Kidney (tissue), 14 donors: ENCODE data around the gene AKAP6. TPM values are rescaled to one million over a fixed set of nuclear protein-coding genes. Genes with fewer than 3 reads are reported as not detected.
"Not testable (repeated sequence)": the region's sequence is repeated elsewhere in the genome, so short reads cannot be mapped to it uniquely, and the experiment has no call there.

Experiments used
- DNase-seq, 5 donors: peaks; one replicate each; pipeline ENCODE4 v3.0.0-alpha.2; 2013 to 2020
- FAIRE-seq: peaks from 2 replicates; lab custom pipeline; 2012; peaks lifted over from hg19 to GRCh38; lab: Jason Lieb, UNC
- H3K27ac ChIP-seq, 2 donors: one replicate each; pipeline ENCODE4 v1.7.0; 2013; ENCODE audit warnings: low read depth in 2 of 2, low read length in 2 of 2, inconsistent platforms in 1 of 2
- H3K27me3 ChIP-seq: one replicate; pipeline ENCODE4 v1.7.1; 2013; ENCODE audit warnings: low read length, inconsistent platforms; ENCODE audit not compliant: control insufficient read depth, insufficient read depth
- H3K36me3 ChIP-seq, 3 donors: one replicate each; pipeline versions ENCODE4 v1.7.0 to v1.7.1; 2013; ENCODE audit warnings: low read length in 3 of 3, control low read depth in 1 of 3, inconsistent platforms in 1 of 3; ENCODE audit not compliant: insufficient read depth in 3 of 3, control insufficient read depth in 2 of 3
- H3K4me1 ChIP-seq, 3 donors: one replicate each; pipeline versions ENCODE4 v1.7.0 to v1.7.1; 2013; ENCODE audit warnings: low read length in 3 of 3, inconsistent platforms in 1 of 3, low read depth in 1 of 3; ENCODE audit not compliant: control insufficient read depth in 2 of 3, insufficient read depth in 2 of 3
- H3K4me3 ChIP-seq, 3 donors: one replicate each; pipeline versions ENCODE4 v1.7.0 to v1.8.1; 2013; ENCODE audit warnings: low read length in 3 of 3, control low read depth in 1 of 3, inconsistent platforms in 1 of 3
- H3K9ac ChIP-seq, 3 donors: one replicate each; pipeline versions ENCODE4 v1.7.0 to v1.7.1; 2013; ENCODE audit warnings: low read length in 3 of 3, control low read depth in 1 of 3, inconsistent platforms in 1 of 3
- H3K9me3 ChIP-seq, 3 donors: one replicate each; pipeline versions ENCODE4 v1.7.0 to v1.7.1; 2013; ENCODE audit warnings: low read length in 3 of 3, control low read depth in 1 of 3, inconsistent platforms in 1 of 3; ENCODE audit not compliant: control insufficient read depth in 2 of 3, insufficient read depth in 1 of 3
- CTCF ChIP-seq: IDR thresholded peaks from 3 replicates; pipeline ENCODE4 v1.5.1; 2012; ENCODE audit warnings: mild to moderate bottlenecking, moderate library complexity, borderline replicate concordance; ENCODE audit not compliant: insufficient read depth; ENCODE audit errors: extremely low read depth
- intact Hi-C: fragments of 100-400 bp; cut with DNase I; formaldehyde crosslinking; loops from one replicate; pipeline ENCODE4 v1.11.1; 2022
- polyA plus RNA-seq: library from polyadenylated mRNA; stranded (reverse); fragments of 350-450 nt; fragmentation: Illumina TruSeq; extraction: RNeasy Lipid Tissue Mini Kit (QIAGEN cat#74804); gene quantifications from one replicate; pipeline ENCODE4 v1.2.3, GENCODE V29; 2014; ENCODE audit warnings: low read depth, low replicate concordance; ENCODE audit not compliant: insufficient read depth
- total RNA-seq: library from RNA; stranded (reverse); fragmentation: NEBNext Ultra II Directional; extraction: Animal tissue kit (Norgen Biotek cat#: 25700); gene quantifications from one replicate; pipeline ENCODE4 v1.2.1, GENCODE V29; 2021
- donor health status: control.
- donor health status: control.
- donor health status: control.
- donor health status: control.
- donor health status: control.
- donor health status: DM: yes; HTN: yes; CAD: no.
- donor health status: Normal renal cell carcinoma (clear cell type).

AKAP6 gene
- total and polyA plus RNA-seq, 2 donors from 2014 or later = 0.92 to 10.5 TPM

- FAIRE-seq (peak; percentile 94), DNase-seq (peak in 4 of 5 donors; percentile 25 to 84 (median 54))
- TF ChIP-seq CTCF = peak; percentile 93
- intact Hi-C loops = loop anchor here (10.0 kb wide), 1 partner anchor 1219 kb away; no protein-coding TSS in a partner anchor
- H3K9ac ChIP-seq = no peak overlapping the region
- no peak overlapping the region for H3K27ac ChIP-seq
- no peaks in the 10 kb centered on the region for H3K4me1 ChIP-seq
- H3K4me3 ChIP-seq = no peak overlapping the region
- H3K9me3 ChIP-seq = no peaks in the 10 kb centered on the region
- no peaks in the 10 kb centered on the region for H3K27me3 ChIP-seq
- no peaks in the 10 kb centered on the region for H3K36me3 ChIP-seq
These were observed 247.1 kb downstream of the AKAP6 start for GRCh38 chr14:32576088-32576795.

GRCh38 chr14:32576977-32577376, 247.9 kb downstream of the AKAP6 start:
- Histone ChIP-seq H3K4me3 (no peak overlapping the region), H3K27ac (no peak overlapping the region), H3K36me3 (no peaks in the 10 kb centered on the region), H3K27me3 (no peaks in the 10 kb centered on the region), H3K9ac (no peak overlapping the region), H3K9me3 (no peaks in the 10 kb centered on the region), H3K4me1 (no peaks in the 10 kb centered on the region)
- DNase-seq (no peak), FAIRE-seq (no peak)
- intact Hi-C loops = loop anchor here (10.0 kb wide), 1 partner anchor 1218 kb away; no protein-coding TSS in a partner anchor
- no peak for TF ChIP-seq CTCF

DNA sequence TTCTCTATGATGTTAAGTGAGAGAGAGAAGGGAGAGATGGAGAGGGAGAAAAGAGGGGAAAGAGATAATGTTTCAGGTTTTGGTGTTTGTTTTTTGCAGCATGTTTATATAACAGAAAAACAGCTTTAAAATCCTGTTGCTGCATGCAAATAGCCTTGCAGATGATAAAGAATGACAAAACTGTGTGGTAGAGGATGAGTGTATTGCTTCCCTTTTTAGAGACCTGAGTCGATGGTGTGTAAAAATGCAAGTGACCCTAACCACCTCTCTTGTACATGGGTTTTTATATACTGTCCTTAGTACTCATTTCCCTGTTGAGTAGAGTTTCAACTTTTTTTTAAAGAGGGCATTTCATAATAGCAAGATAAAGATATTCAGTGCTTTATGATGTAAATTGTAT, 249.1 kb downstream of the AKAP6 start:
- H3K36me3 ChIP-seq = no peaks in the 10 kb centered on the region
- no peak overlapping the region for H3K27ac ChIP-seq
- no peak overlapping the region for H3K9ac ChIP-seq
- no peaks in the 10 kb centered on the region for H3K4me1 ChIP-seq
- no peaks in the 10 kb centered on the region for H3K27me3 ChIP-seq
- no peaks in the 10 kb centered on the region for H3K9me3 ChIP-seq
- H3K4me3 ChIP-seq = no peak overlapping the region
- no peak for DNase-seq
- intact Hi-C loops = loop anchor here (10.0 kb wide), 1 partner anchor 1217 kb away; no protein-coding TSS in a partner anchor
- FAIRE-seq = no peak
- TF ChIP-seq CTCF = no peak

DNA sequence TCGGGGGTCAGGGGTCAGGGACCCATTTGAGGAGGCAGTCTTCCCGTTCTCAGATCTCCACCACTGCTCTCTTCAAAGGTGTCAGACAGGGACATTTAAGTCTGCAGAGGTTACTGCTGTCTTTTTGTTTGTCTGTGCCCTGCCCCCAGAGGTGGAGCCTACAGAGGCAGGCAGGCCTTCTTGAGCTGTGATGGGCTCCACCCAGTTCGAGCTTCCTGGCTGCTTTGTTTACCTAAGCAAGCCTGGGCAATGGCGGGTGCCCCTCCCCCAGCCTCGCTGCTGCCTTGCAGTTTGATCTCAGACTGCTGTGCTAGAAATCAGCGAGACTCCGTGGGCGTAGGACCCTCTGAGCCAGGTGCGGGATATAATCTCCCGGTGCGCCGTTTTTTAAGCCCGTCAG, 254.3 kb downstream of the AKAP6 start:
- FAIRE-seq, intact Hi-C loops, DNase-seq: not testable (repeated sequence)

More for the DNA sequence above, 254.3 kb downstream of the AKAP6 start:
- H3K4me1 ChIP-seq, H3K9ac ChIP-seq, H3K9me3 ChIP-seq, H3K36me3 ChIP-seq, H3K27me3 ChIP-seq, H3K27ac ChIP-seq, H3K4me3 ChIP-seq: not testable (repeated sequence)
